Glutamatergic neuron (in vitro differentiated cells): Measurements from ENCODE around the gene C1orf174. TPM values are rescaled to one million over a fixed set of nuclear protein-coding genes. Genes with fewer than 3 reads are reported as not detected.

Experiments used
- DNase-seq: peaks from one replicate; pipeline ENCODE4 v3.0.0; 2022
- H3K27ac Mint-ChIP-seq: one replicate; pipeline ENCODE4 v1.8.0; 2020; ENCODE audit warnings: mild to moderate bottlenecking, mixed read lengths, inconsistent platforms; ENCODE audit not compliant: unreplicated experiment
- H3K27me3 Mint-ChIP-seq: one replicate; pipeline ENCODE4 v1.8.0; 2020; ENCODE audit warnings: mild to moderate bottlenecking, moderate library complexity, mixed read lengths, inconsistent platforms; ENCODE audit not compliant: unreplicated experiment
- H3K36me3 Mint-ChIP-seq: one replicate; pipeline ENCODE4 v1.8.0; 2020; ENCODE audit warnings: mild to moderate bottlenecking, mixed read lengths, inconsistent platforms; ENCODE audit not compliant: unreplicated experiment
- H3K4me1 Mint-ChIP-seq: one replicate; pipeline ENCODE4 v1.8.0; 2020; ENCODE audit warnings: mild to moderate bottlenecking, low read depth, mixed read lengths, inconsistent platforms; ENCODE audit not compliant: unreplicated experiment
- H3K4me3 Mint-ChIP-seq: one replicate; pipeline ENCODE4 v1.8.0; 2020; ENCODE audit warnings: mild to moderate bottlenecking, mixed read lengths, inconsistent platforms; ENCODE audit not compliant: unreplicated experiment
- H3K9me3 Mint-ChIP-seq: one replicate; pipeline ENCODE4 v1.8.0; 2020; ENCODE audit warnings: mild to moderate bottlenecking, moderate library complexity, mixed read lengths, inconsistent platforms; ENCODE audit not compliant: unreplicated experiment
- CTCF ChIP-seq: fragments of 200-600 bp; sonication (generic); IDR thresholded peaks from one replicate; pipeline ENCODE4 v1.5.0; 2021; ENCODE audit not compliant: partially characterized antibody, unreplicated experiment
- total RNA-seq: library from RNA; stranded (reverse); fragmentation: NEBNext Ultra II Directional; extraction: Animal tissue kit (Norgen Biotek cat#: 25700); gene quantifications from one replicate; pipeline ENCODE4 v1.2.1, GENCODE V29; 2021; ENCODE audit not compliant: unreplicated experiment

C1orf174 gene
- total RNA-seq, 1 donor from 2014 or later: 16.9 TPM

- no peak overlapping the region for H3K27ac Mint-ChIP-seq
- no peaks in the 10 kb centered on the region for H3K36me3 Mint-ChIP-seq
- peak; percentile 3 for DNase-seq
- H3K4me3 Mint-ChIP-seq: no peak overlapping the region
- TF ChIP-seq CTCF: no peak
- H3K9me3 Mint-ChIP-seq: peaks cover 5% of the 10 kb centered on the region
- peaks cover 12% of the 10 kb centered on the region for H3K4me1 Mint-ChIP-seq
- H3K27me3 Mint-ChIP-seq: peaks cover 6% of the 10 kb centered on the region
These were observed 5.3 kb upstream of the C1orf174 start for GRCh38 chr1:3905266-3905952.

- TF ChIP-seq CTCF: no peak
- peaks cover 8% of the 10 kb centered on the region for H3K27me3 Mint-ChIP-seq
- DNase-seq: no peak
- no peak overlapping the region for H3K4me3 Mint-ChIP-seq
- peaks cover 4% of the 10 kb centered on the region for H3K9me3 Mint-ChIP-seq
- H3K36me3 Mint-ChIP-seq: no peaks in the 10 kb centered on the region
- no peak overlapping the region for H3K27ac Mint-ChIP-seq
- H3K4me1 Mint-ChIP-seq: peaks cover 12% of the 10 kb centered on the region
These were observed 4.7 kb upstream of the C1orf174 start for GRCh38 chr1:3904843-3905185.

GRCh38 chr1:3904006-3904842 is 4.2 kb upstream of the C1orf174 start:
- H3K36me3 Mint-ChIP-seq: no peaks in the 10 kb centered on the region
- H3K9me3 Mint-ChIP-seq: peaks cover 4% of the 10 kb centered on the region
- no peak for DNase-seq
- no peak overlapping the region for H3K27ac Mint-ChIP-seq
- no peak overlapping the region for H3K4me3 Mint-ChIP-seq
- TF ChIP-seq CTCF: no peak
- H3K27me3 Mint-ChIP-seq: peaks cover 8% of the 10 kb centered on the region
- peaks cover 12% of the 10 kb centered on the region for H3K4me1 Mint-ChIP-seq

GRCh38 chr1:3903141-3904005 is 3.3 kb upstream of the C1orf174 start:
- Mint-ChIP-seq H3K36me3 (no peaks in the 10 kb centered on the region), H3K27me3 (peaks cover 6% of the 10 kb centered on the region), H3K9me3 (peaks cover 4% of the 10 kb centered on the region), H3K4me1 (peaks cover 14% of the 10 kb centered on the region), H3K4me3 (peak overlapping the region; percentile 10), H3K27ac (no peak overlapping the region)
- no peak for TF ChIP-seq CTCF
- DNase-seq: no peak
